ENCODE data around the gene TAF4B. TPM values are rescaled to one million over a fixed set of nuclear protein-coding genes. Genes with fewer than 3 reads are reported as not detected.

TAF4B gene
- total and polyA plus RNA-seq, 2 of the 8 experiments (the other 6 are each of a cell fraction or from before 2014, with no cell fraction given), result 9.3 to 19.8 TPM

GRCh38 chr18:26208977-26209376 lies 17.3 kb upstream of the TAF4B start:
- Histone ChIP-seq H4K20me1 (replicated peaks in 1 of 2; ENCODE audit: control insufficient read depth in 1 of 2, insufficient read depth in 2 of 2, low read length in 2 of 2) (no peaks in the 10 kb centered on the region), H3K18ac (ENCODE audit: extremely low read depth, low read length) (no peak overlapping the region), H3K23ac (ENCODE audit: insufficient read length) (no peak overlapping the region), H4K91ac (replicated peaks; ENCODE audit: insufficient read length, low read length) (no peak overlapping the region), H3K4me3 (ENCODE audit: extremely low read depth in 1 of 4, insufficient read depth in 2 of 4, low read depth in 3 of 4, low read length in 4 of 4) (no peak overlapping the region), H4K8ac (ENCODE audit: extremely low read depth, insufficient read depth, low read length) (no peak overlapping the region), H3K23me2 (ENCODE audit: low read depth, low read length) (no peaks in the 10 kb centered on the region), H2AFZ (ENCODE audit: low read length) (peak overlapping the region; percentile 6; the same call in 1 of the 2 replicates), H2BK120ac (replicated peaks; ENCODE audit: low read depth, low read length) (no peak overlapping the region), H3K4me2 (ENCODE audit: insufficient read depth in 1 of 2, low read depth in 2 of 2, low read length in 2 of 2) (no peak overlapping the region), H2BK12ac (ENCODE audit: low read depth, low read length) (no peak overlapping the region), H3K4ac (replicated peaks; ENCODE audit: insufficient read length, low read depth, low read length) (no peak overlapping the region), H3K36me3 (ENCODE audit: control insufficient read depth in 2 of 4, insufficient read depth in 4 of 4, low read length in 3 of 4) (no peaks in the 10 kb centered on the region), H3K9me3 (ENCODE audit: insufficient read depth in 2 of 2, low read depth in 1 of 2, low read length in 1 of 2) (no peaks in the 10 kb centered on the region), H3K27ac (ENCODE audit: low read depth, low read length) (no peak overlapping the region), H3K27me3 (replicated peaks in 1 of 4; ENCODE audit: control insufficient read depth in 3 of 4, extremely low read depth in 1 of 4, insufficient read depth in 3 of 4, low read length in 3 of 4) (no peaks in the 10 kb centered on the region), H3K4me1 (replicated peaks in 1 of 4; ENCODE audit: control insufficient read depth in 3 of 4, insufficient read depth in 4 of 4, low read length in 3 of 4) (no peaks in the 10 kb centered on the region; a peak in 1 of 7 replicates), H4K5ac (ENCODE audit: insufficient read length, low read depth, low read length) (no peak overlapping the region), H3K79me2 (ENCODE audit: control insufficient read depth in 1 of 2, insufficient read depth in 2 of 2, low read length in 2 of 2) (no peaks in the 10 kb centered on the region), H2BK15ac (ENCODE audit: low read length) (no peak overlapping the region), H2BK20ac (ENCODE audit: low read length) (no peak overlapping the region), H3K79me1 (ENCODE audit: low read depth, low read length) (no peaks in the 10 kb centered on the region), H3K56ac (replicated peaks; ENCODE audit: insufficient read length, low read depth, low read length) (no peak overlapping the region), H3K14ac (ENCODE audit: insufficient read length) (no peak overlapping the region), H2AK5ac (ENCODE audit: low read depth, low read length) (no peak overlapping the region), H3K9ac (replicated peaks in 1 of 4; ENCODE audit: extremely low read depth in 1 of 4, low read depth in 3 of 4, low read length in 3 of 4) (no peak overlapping the region), H2BK5ac (ENCODE audit: low read depth, low read length) (no peak overlapping the region)
- no peak for FAIRE-seq
- ChIA-PET CTCF (ENCODE audit: partially characterized antibody) (interaction anchor here (0.6 to 1.1 kb wide), 2 partner anchors 31 to 36 kb away, joined by 3 to 4 read pairs; no protein-coding TSS in a partner anchor), POLR2A (ENCODE audit: partially characterized antibody) (no interaction called here)
- DNase-seq (ENCODE audit: low read depth in 1 of 2, low spot score in 2 of 2), result no peak
- WGBS, 2 experiments (ENCODE audit: extremely low coverage in 1 of 2, insufficient coverage in 1 of 2, insufficient read length in 1 of 2, insufficient replicate concordance in 2 of 2, low coverage in 1 of 2, low lambda C conversion rate in 2 of 2, missing lambda C conversion rate in 1 of 2), result 81% methylated on average over 2 of the region's 2 CpGs; no CpG with 5 or more reads in 1 of the 2 experiments
- TF ChIP-seq FOSL1 (IDR thresholded peaks at IDR 0.05; ENCODE audit: insufficient read depth, low read depth, low read length) (no peak), MAX (IDR thresholded peaks at IDR 0.05) (no peak)
